Astrocyte (in vitro differentiated cells and primary cell): ENCODE results near the gene NDUFA13.

ENCODE experiments used
- CTCF ChIP-seq: IDR thresholded peaks from 2 replicates; pipeline ENCODE4 v1.5.1; 2011; ENCODE audit warnings: low read depth, mild to moderate bottlenecking, inconsistent platforms, low read length, moderate library complexity; ENCODE audit not compliant: insufficient read depth
- EZH2 ChIP-seq: IDR thresholded peaks from 2 replicates; pipeline ENCODE4 v1.6.1; 2012; ENCODE audit warnings: mild to moderate bottlenecking, low read length, inconsistent platforms; ENCODE audit not compliant: insufficient read depth

GRCh38 chr19:19538061-19538784 lies 22.2 kb downstream of the NDUFA13 start, which contains the start of gene CILP2:
- TF ChIP-seq CTCF (no peak), EZH2 (peak; percentile 53)
